SK-N-MC (cell line): Measurements from ENCODE around the gene STX19.

Experiments
- EZH2 ChIP-seq: fragments of 200-600 bp; sonication (generic); IDR thresholded peaks from one replicate; pipeline ENCODE4 v1.6.1; 2017; ENCODE audit warnings: antibody characterized with exemption
- FOXP2 ChIP-seq: optimal IDR thresholded peaks from 2 replicates; pipeline ENCODE3; 2011; ENCODE audit warnings: mild to moderate bottlenecking, moderate library complexity; ENCODE audit not compliant: insufficient read depth; ENCODE audit errors: extremely low read length, control extremely low read depth
- POLR2AphosphoS5 ChIP-seq: IDR thresholded peaks from 2 replicates; pipeline ENCODE4 v1.6.1; 2012; ENCODE audit warnings: mild to moderate bottlenecking, low read depth, low read length, borderline replicate concordance

- TF ChIP-seq POLR2AphosphoS5 (no peak), EZH2 (no peak), FOXP2 (no peak)
Measured at GRCh38 chr3:93984618-93985017, 43.8 kb downstream of the STX19 start.
